ENCODE data around the gene HENMT1.

DNA sequence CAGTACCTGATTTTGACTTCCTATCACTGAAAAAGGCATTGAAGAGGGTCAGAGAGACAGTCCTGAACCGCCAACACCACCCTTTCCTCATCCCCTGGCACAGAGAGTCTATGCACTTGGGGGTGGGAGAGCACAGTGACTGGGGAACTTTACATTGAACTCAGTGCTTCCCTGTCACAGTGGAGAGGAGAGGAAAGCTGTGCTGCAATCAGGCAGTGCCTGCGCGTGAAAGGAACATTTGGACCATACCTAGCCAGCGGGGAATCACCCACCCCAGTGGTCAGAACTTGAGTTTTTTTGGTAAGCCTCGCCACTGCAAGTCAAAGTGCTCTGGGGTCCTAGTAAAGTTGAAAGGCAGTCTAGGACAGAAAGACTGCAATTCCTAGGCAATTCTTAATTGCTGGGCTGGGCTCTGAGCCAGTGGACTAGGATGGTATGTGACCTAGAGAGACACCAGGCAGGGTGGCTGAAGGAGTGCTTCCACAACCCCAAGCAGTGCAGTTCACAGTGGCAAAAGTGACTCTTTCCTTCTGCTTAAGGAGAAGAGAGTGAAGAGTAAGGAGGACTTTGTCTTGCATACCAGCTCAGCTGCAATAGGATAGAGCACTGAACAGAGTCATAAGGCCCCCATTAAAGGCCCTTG is 9.4 kb upstream of the HENMT1 start:
- TF ChIP-seq POLR2AphosphoS5 (IDR thresholded peaks at IDR 0.05; ENCODE audit: low read depth, low read length) (no peak), SIN3A (IDR thresholded peaks at IDR 0.05; ENCODE audit: borderline replicate concordance, insufficient read depth, low read length) (no peak), TAF1 (IDR thresholded peaks at IDR 0.05; ENCODE audit: borderline replicate concordance, insufficient read depth, low read length) (no peak)
- TF ChIP-seq, protein P1, sequence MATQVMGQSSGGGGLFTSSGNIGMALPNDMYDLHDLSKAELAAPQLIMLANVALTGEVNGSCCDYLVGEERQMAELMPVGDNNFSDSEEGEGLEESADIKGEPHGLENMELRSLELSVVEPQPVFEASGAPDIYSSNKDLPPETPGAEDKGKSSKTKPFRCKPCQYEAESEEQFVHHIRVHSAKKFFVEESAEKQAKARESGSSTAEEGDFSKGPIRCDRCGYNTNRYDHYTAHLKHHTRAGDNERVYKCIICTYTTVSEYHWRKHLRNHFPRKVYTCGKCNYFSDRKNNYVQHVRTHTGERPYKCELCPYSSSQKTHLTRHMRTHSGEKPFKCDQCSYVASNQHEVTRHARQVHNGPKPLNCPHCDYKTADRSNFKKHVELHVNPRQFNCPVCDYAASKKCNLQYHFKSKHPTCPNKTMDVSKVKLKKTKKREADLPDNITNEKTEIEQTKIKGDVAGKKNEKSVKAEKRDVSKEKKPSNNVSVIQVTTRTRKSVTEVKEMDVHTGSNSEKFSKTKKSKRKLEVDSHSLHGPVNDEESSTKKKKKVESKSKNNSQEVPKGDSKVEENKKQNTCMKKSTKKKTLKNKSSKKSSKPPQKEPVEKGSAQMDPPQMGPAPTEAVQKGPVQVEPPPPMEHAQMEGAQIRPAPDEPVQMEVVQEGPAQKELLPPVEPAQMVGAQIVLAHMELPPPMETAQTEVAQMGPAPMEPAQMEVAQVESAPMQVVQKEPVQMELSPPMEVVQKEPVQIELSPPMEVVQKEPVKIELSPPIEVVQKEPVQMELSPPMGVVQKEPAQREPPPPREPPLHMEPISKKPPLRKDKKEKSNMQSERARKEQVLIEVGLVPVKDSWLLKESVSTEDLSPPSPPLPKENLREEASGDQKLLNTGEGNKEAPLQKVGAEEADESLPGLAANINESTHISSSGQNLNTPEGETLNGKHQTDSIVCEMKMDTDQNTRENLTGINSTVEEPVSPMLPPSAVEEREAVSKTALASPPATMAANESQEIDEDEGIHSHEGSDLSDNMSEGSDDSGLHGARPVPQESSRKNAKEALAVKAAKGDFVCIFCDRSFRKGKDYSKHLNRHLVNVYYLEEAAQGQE (IDR thresholded peaks at IDR 0.05; ENCODE audit: insufficient read depth in 1 of 2, low read depth in 2 of 2, low read length in 2 of 2) = no peak

All from PFSK-1 (cell line).